Left kidney (tissue), 8 donors: ENCODE measurements around the gene ITIH2. TPM values are rescaled to one million over a fixed set of nuclear protein-coding genes. Genes with fewer than 3 reads are reported as not detected.
"Not testable (repeated sequence)": the region's sequence is repeated elsewhere in the genome, so short reads cannot be mapped to it uniquely, and the experiment has no call there.

Experiments
- DNase-seq: peaks from one replicate; pipeline ENCODE4 v3.0.0-alpha.2; 2013
- long read RNA-seq, 8 donors: transcript quantifications; one replicate each; lab custom pipeline, GENCODE V29; 2026
- polyA plus RNA-seq: library from polyadenylated mRNA; unstranded; fragments of 120-200 nt; gene quantifications from one replicate; pipeline ENCODE4 v1.2.1, GENCODE V29; 2013; ENCODE audit not compliant: insufficient read length

ITIH2 gene, protein sequence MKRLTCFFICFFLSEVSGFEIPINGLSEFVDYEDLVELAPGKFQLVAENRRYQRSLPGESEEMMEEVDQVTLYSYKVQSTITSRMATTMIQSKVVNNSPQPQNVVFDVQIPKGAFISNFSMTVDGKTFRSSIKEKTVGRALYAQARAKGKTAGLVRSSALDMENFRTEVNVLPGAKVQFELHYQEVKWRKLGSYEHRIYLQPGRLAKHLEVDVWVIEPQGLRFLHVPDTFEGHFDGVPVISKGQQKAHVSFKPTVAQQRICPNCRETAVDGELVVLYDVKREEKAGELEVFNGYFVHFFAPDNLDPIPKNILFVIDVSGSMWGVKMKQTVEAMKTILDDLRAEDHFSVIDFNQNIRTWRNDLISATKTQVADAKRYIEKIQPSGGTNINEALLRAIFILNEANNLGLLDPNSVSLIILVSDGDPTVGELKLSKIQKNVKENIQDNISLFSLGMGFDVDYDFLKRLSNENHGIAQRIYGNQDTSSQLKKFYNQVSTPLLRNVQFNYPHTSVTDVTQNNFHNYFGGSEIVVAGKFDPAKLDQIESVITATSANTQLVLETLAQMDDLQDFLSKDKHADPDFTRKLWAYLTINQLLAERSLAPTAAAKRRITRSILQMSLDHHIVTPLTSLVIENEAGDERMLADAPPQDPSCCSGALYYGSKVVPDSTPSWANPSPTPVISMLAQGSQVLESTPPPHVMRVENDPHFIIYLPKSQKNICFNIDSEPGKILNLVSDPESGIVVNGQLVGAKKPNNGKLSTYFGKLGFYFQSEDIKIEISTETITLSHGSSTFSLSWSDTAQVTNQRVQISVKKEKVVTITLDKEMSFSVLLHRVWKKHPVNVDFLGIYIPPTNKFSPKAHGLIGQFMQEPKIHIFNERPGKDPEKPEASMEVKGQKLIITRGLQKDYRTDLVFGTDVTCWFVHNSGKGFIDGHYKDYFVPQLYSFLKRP
- 0.43 TPM for polyA plus RNA-seq
- long read RNA-seq, donor 1 = 0 reads
- long read RNA-seq, donor 2, partial matches to known transcripts = 14 of 14 reads
- long read RNA-seq, donor 2, other reads (novel, unspliced or antisense) = 0 of 14 reads
- long read RNA-seq, donor 3, partial matches to known transcripts = 7 of 7 reads
- long read RNA-seq, donor 3, other reads (novel, unspliced or antisense) = 0 of 7 reads
- long read RNA-seq, donor 4 = 0 reads
- long read RNA-seq, donor 5 = 0 reads
- long read RNA-seq, donor 6 = 0 reads
- long read RNA-seq, donor 7 = 0 reads
- long read RNA-seq, donor 8, partial matches to known transcripts = 5 of 5 reads
- long read RNA-seq, donor 8, other reads (novel, unspliced or antisense) = 0 of 5 reads

DNA sequence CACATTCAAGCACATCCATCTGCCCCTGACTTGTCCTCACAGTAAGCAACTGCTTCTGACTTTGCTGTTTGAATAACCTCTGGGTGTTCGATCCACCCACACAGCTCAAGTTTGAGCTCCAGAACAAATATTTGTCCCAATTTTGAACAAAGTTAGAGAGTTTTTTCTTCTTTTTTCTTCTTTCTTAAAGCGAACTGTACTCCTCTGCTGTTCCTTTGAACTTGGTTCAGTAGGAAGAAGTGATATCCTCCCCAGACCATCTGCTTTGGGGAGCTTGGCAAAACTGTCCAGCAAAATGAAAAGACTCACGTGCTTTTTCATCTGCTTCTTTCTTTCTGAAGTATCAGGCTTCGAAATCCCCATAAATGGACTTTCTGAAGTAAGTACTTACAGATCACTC lies at the start of gene ITIH2:
ITIH2 (plus strand) TSS at position 177 of the 400 bp plus-strand sequence; CDS start at position 296, 119 bp downstream.
- DNase-seq = no peak

DNA sequence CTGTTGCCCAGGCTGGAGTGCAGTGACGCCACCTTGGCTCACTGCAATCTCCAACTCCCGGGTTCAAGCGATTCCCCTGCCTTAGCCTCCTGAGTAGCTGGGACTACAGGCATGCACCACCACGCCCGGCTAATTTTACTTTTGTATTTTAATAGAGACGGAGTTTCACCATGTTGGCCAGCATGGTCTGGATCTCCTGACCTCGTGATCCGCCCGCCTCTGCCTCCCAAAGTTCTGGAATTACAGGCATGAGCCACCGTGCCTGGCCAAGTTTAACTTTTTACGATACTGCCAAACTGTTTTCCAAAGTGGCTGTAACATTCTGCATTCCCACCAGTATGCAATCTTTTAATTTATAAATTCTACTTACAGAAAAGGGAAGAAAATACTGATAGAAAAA lies 46.0 kb upstream of the ITIH2 start:
- DNase-seq = not testable (repeated sequence)

DNA sequence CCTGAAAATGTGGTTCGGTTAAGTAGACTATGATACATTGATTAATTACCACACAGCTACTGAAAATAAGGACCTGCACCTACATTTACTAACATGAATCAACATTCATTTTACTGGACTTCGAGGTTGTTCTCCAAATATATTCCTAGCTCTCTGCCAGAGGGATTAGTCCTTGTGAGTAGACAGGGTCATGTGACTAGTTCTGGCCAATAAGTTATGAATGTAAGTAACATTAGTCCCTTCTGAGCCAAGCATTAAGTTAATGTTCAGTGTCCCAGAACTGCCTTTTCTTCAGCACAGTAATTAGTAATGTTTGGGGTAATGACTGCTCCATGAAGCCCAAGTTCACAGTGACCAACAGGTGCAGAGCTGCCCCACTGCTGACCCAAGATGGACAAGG lies 45.6 kb upstream of the ITIH2 start:
- DNase-seq = no peak

DNA sequence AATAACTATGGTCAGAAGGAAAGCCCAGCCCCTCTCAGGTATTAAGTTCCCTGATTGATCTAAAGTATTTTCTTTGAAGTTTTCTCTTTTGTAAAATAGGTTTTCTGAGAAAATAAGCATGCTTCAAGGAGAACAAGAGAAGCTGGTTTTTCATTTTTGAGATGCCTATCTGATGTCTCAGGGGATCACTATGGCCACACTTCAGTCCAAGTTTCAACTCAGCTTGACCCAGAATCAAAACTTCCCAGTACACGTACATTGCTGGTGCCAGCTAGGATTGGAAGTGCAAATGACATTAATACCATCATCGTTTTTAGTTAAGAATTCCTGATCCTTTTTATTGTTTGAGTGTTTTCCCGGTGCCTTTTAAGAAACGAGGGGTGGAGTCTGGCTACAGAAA lies 43.6 kb upstream of the ITIH2 start:
- no peak for DNase-seq

DNA sequence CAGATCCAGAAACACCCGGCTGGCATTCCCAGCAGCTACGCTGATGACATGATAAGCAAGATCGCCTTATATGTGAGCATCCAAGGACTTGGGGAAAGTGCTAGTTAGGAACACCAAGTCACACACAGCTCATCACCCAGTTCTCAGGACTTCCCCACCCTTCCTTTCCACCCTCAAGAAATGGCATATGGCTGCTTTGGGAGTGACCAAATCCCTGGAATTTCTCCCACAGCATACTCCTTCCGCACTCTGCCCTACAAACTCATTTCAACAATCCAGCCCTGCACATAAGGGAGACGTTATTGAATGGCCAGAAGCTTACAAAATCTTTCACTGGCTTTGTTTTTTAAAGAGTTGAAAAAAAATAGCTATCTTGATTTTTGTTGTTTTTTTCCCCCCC lies 40.6 kb upstream of the ITIH2 start:
- no peak for DNase-seq

DNA sequence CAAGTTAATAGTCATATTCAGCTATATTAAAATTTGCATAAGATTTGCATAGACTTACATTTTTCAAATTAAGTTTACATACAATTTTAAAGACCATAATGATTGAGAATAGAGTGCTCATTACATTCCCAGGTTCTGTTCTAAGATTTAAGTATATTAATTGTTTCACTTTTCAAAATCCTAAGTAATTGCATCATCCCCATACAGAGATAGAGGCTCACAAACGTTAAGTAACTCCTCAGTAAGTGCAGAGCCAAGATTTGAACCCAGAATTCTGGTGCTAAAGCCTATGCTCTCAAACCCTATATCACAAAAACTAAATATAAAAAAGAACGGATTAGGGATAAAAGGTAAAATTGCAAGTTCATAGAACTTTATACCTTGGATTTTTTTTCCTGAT lies 38.4 kb upstream of the ITIH2 start:
- no peak for DNase-seq

DNA sequence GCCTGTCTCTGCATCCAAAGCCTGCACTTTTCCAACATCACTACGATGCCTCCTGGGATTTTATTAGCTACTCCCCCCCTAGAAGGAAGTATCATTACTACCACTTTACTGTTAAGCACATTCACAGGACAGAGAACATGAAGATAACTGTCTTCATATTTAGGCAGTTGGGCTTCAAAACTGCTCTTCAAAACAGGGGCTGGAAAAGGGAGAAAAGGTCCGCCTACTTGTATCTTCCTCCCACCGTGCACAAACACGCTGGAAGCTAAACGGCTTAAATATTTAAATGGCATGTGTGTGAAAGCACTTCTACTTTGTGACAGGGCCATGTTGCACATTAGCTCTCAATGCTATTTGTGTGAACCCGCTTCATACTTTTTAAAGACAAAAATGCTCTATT lies 37.3 kb upstream of the ITIH2 start:
- no peak for DNase-seq

DNA sequence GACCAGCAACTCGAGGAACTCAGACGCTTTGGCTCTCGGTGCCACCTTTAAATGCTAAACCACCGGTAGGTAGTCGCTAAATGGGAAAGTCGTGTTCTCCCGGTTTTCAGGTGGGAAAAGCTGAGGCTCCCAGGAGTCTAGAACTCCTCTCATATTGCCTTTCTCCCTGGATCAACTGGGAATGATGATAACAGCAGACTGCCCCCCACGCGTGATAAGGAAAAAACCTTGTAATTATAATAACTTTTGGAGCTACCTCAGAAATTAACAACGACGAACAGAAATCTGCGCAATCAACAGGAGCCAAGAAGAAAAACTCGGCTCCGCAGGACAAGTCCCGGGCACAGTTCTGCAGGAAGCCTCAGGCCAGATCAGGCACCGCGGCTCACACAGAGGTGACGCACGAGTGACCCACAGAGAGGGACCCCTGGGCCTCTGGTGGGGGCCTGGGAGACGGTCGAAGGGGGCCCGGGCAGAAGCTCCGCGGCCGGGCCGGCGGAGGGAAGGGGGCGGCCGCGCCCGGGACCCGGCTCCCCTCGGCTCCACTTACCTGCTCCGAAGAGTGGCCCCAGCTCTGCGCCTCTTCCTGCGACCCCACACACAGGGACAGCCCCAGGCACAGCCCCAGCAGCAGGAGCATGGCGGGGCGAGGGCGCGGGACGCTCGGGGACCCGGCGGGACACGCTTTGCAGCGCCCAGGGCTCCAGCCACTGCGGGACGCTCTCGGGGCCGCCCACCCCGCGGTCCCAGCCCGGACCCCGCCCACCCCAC lies 36.7 kb upstream of the ITIH2 start, which contains the start of gene ITIH5:
ITIH5 (minus strand) TSS at position 714 of the 771 bp plus-strand sequence; CDS start at position 640, 74 bp downstream.
- DNase-seq = no peak

DNA sequence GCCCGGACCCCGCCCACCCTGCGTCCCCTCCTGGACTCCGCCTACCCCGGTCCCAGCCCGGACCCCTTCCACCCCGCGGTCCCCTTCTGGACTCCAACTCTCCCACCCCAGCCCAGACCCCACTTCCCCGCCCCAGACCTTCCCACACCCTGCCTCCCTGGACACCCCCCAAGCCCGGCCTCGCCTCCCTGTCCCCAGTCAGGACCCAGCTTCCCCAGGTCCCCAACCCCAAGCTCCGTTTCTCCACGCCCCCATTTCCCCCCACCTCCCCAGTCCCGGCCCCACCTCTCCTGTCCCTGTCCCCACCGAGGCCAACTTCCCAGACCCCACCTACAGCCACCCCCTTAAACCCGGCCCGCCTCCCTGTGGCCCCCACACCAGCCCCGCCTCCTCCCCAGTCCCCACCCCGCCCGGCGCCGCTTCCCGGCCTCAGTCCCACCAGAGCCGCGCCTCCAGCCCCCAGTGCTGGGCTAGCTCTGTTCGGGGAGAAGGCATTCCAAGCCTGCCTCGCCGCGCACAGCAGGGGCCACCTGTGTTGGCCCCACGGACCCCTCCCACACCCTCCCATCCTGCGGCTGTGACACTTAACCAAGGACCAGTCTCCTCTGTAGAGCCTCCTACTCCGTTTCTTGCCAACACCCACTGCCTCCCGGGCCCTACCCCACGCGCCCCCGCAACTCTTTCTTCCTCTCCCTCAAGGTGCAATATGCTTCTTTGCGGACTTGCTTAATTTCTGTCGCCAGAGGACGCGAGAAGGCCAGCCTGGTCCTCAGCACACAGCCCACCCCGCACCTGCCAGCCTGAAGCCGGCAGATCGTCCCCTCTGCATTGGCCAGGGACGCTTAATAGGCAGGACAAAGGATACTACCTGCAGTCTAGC lies 35.6 kb upstream of the ITIH2 start:
- no peak for DNase-seq

DNA sequence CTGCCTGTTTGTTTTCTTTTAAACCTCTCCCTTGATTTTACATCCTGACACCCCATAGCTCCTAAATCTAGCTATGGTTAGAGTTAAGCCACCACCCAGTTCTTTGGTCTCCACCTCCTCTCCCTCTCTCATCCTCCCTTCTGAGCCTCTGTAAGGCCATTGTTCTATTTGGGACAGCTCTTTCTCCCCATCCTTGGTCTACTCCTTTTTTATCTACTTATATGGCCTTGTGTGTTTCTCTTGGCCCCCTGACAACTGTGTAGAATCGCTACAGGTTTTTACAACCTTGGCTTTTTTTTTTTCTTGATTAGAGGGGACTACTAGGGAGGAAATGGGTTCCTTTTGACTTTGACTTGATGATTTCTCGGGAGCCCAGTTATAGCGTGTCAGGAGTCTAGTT lies 33.0 kb upstream of the ITIH2 start:
- no peak for DNase-seq

DNA sequence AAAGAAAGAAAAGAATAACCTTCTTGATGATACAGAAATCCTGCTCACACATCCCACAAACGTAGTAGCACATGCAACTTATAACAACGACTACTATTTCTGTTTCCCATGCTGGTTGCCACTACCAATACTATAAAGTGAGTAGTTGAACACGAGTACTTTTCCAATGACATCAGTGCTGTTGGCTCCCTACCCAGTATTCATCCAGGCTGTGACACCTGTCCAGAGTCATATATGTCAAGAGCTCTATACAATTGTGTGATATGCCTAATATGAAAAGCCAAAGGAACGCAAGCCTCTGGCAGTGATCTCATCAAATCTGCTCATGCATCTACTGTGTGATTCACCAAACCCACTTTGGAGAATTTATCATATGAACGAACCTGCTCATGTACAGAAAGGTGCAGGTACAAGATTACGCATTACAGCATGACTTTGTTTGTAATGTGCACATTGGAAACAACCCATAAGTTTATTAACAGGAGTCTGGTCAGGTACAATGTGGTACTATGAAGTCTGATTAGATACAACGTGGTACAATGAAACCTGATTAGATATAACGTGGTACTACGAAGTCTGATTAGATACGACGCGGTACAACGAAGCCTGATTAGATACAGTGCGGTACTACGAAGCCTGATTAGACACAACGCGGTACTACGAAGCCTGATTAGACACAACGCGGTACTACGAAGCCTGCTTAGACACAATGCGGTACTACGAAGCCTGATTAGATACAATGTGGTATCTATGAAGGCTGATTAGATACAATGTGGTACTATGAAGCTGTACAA lies 30.6 kb upstream of the ITIH2 start:
- no peak for DNase-seq

DNA sequence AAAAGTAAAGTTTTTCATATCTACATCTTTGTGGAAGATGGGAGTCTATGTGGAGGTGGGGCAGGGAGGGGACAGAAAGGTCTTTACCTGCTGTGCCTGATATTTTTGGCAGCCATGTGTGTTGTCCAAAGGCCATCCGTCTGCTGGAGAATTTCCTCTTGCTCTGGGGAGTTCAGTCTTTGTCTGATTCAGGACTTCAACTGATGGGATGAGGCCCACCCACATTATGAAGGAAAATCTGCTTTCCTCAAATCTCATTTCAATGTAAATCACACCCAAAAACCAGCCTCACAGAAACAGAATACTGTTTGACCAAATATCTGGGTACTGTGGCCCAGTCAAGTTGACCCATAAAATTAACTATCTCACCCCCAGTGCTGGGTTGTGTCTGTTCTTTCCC lies 23.9 kb upstream of the ITIH2 start:
- DNase-seq = no peak

DNA sequence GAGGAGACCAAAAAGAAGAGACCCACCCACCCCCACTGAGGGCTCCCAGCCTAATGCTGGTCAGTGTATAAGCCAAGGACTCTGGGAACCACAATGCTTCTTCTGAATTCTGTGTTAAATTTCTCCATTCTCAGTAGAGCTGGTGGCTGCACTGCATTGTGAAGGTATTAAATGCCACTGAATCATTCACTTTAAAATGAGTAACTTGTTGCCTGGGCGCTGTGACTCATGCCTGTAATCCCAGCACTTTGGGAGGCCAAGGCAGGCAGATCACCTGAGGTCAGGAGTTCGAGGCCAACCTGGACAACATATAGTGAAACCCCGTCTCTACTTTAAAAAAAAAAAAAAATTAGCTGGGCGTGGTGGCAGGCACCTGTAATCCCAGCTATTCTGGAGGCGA lies 23.0 kb upstream of the ITIH2 start:
- DNase-seq = not testable (repeated sequence)

DNA sequence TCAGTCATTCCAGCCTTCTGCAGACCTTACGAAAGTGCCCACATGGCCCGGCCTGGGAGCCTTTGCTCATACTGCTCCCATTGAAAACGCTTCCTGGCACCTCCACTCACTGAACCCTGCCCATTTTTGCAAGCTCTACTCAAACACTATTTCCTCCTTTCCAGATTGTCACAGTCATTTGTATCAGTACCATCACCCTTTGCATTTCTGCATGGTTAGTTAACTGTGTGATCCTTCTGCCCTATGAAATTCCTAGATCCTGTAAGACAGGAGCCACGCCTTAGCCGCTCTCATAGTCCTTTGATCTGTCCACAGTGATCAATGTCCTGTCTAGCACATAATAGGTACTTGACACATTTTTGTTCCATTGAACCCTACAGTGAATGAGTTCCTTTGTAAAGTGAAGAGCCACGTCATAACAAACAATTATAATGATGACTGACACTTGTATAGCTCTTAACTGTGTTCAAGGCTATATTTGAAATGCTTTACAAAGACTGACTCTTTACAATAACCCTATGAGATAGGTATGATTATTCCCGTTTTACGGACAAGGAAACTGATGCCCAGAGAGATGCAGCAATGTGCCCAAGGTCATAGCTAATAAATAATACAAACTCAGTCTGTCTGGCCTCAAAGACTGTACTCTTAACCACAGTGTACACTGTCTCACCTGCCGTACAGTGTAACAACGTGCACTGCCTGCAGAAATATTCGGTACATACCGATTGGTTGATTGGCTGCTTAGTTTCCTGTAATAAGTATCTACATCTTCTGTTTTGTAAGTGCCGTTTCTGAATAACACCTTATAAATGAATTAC lies 16.6 kb upstream of the ITIH2 start:
- no peak for DNase-seq

DNA sequence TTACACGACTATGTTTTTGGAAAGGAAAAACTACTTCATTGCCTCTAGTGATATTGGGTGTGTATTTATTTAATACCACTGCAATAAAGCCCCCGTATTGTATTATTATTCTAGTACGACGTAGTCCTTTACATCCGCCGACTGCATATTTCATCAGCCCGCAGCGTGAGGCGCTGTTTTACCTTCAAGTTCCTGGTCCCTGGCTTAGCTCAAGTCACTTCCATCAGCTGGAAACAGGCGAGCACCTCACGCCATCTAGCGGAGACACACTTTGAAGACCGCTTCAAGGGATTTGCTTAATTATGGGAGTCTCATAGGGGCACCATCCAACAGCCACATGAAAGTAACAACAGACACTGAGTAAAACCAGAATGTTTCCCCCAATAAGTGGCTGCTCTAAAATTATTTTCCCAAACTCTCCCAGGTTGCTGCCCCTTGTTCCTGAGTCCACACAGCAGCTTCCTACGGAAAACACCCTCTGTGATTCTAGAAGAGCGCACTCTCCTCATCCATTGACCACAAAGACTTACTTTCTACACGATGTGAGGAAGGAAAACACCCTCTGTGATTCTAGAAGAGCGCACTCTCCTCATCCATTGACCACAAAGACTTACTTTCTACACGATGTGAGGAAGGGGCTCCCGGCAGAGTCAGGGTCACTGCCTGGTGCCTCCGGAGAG lies 15.7 kb upstream of the ITIH2 start:
- peak; percentile 89 for DNase-seq

DNA sequence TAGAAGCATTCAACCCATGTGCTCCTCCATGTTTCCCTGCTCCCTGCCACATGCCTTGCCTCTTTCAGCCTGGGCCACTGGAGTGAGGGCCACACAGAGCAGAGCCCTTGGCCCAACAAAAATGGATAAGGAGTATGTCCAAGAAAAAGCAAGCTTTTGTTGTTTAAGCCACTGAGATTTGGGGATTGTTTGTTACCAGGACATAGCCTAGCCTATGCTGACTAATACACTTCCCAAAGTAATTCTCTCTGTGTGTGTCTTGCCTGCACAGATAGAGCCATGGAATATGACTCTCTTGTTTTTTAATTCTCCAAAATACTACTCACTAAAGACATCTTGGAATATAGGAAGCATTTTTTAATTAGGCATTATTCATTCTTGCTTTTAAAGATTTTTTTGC lies 13.5 kb upstream of the ITIH2 start:
- DNase-seq = no peak

DNA sequence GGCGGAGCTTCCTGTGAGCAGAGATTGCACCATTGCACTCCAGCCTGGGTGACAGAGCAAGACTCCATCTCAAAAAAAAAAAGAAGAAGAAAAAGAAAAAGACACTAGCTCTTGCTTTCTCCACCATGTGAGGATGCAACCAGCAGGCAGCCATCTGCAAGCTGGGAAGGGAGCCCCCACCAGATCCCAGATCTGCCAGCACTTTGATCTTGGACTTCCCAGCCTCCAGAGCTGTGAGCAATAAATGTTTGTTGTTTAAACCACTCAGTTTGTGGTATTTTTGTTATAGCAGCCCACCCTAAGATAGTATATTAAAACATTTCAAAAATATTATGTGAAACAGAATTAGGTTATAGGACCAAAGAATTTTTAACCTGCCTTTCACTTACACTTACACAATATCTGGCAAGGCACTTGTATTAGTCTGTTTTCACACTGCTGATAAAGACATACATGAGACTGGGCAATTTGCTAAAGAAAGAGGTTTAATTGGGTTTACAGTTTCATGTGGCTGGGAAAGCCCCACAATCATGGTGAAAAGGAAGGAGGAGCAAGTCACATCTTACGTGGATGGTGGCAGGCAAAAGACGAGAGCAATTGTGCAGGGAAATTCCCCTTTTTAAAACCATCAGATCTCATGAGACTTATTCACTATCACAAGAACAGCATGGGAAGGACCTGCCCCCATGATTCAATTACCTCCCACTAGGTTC lies 12.1 kb upstream of the ITIH2 start:
- DNase-seq = not testable (repeated sequence)
